Esophagus squamous epithelium (tissue), 5 donors: ENCODE data around the gene MEIS3. TPM values are rescaled to one million over a fixed set of nuclear protein-coding genes. Genes with fewer than 3 reads are reported as not detected.
A peak's percentile ranks its signal among the peaks of the same experiment; 100 is the strongest.

ENCODE experiments used
- DNase-seq: peaks from one replicate; lab custom pipeline; 2025; lab: John Stamatoyannopoulos, UW
- H3K27ac ChIP-seq, 4 donors: fragments of 200-600 bp; sonication (generic); one replicate each; pipeline ENCODE4 v1.5.1; 2016 to 2019; ENCODE audit warnings: mild to moderate bottlenecking in 1 of 4
- H3K27me3 ChIP-seq, 4 donors: fragments of 200-600 bp; sonication (generic); 1 replicate in 3 of 4; 2 replicates in 1 of 4; pipeline versions ENCODE4 v1.5.1 to v1.6.0; 2017 to 2021; ENCODE audit warnings: antibody characterized with exemption in 1 of 4
- H3K36me3 ChIP-seq, 3 donors: fragments of 200-600 bp; sonication (generic); one replicate each; pipeline ENCODE4 v1.5.1; 2016 to 2019
- H3K4me1 ChIP-seq, 3 donors: fragments of 200-600 bp; sonication (generic); one replicate each; pipeline ENCODE4 v1.5.1; 2017 to 2019
- H3K4me3 ChIP-seq, 4 donors: fragments of 200-600 bp; sonication (generic); 1 replicate in 3 of 4; 2 replicates in 1 of 4; pipeline ENCODE4 v1.5.1; 2016 to 2019; ENCODE audit warnings: mild to moderate bottlenecking in 2 of 4, moderate library complexity in 1 of 4
- H3K9me3 ChIP-seq, 3 donors: fragments of 200-600 bp; sonication (generic); one replicate each; pipeline ENCODE4 v1.5.1; 2016 to 2019
- CTCF ChIP-seq, 6 experiments: fragments of 450-650 bp in 4 of 6; fragments of 200-600 bp in 2 of 6; sonication (generic) in 2 of 6; IDR thresholded peaks; one replicate each; pipeline ENCODE4 v1.5.1; 2016 to 2019; ENCODE audit warnings: antibody characterized with exemption in 6 of 6, mild to moderate bottlenecking in 4 of 6, moderate library complexity in 4 of 6
- POLR2A ChIP-seq, 4 donors: fragments of 450-650 bp; IDR thresholded peaks; one replicate each; pipeline ENCODE4 v1.6.1; 2017; ENCODE audit warnings: antibody characterized with exemption in 4 of 4, mild to moderate bottlenecking in 4 of 4, moderate library complexity in 3 of 4
- WGBS, 2 donors: methylation state at CpG; one replicate each; pipeline ENCODE4 v1.1.5; 2018; 5-methylcytosine and 5-hydroxymethylcytosine counted together
- intact Hi-C: fragments of 100-400 bp; cut with DNase I; formaldehyde crosslinking; loops from one replicate; pipeline ENCODE4 v1.15.0; 2022
- total RNA-seq, 4 donors: library from RNA; depleted of rRNA; stranded (reverse); fragments of >200 nt; gene quantifications; one replicate each; pipeline ENCODE4 v1.1.0, GENCODE V29; 2016
- donor health status: DM: yes; HTN: yes; CAD: no.

MEIS3 gene
- total RNA-seq, 4 donors from 2014 or later: 1.0 to 13.5 (median 3.9) TPM

GRCh38 chr19:47459477-47459876 lies 40.1 kb upstream of the MEIS3 start:
- peaks cover 0 to 88% (median 1%) of the 10 kb centered on the region in 4 donors for H3K27me3 ChIP-seq
- intact Hi-C loops: no loop called here
- no peak for DNase-seq
- WGBS, 2 donors: 85 to 86% methylated on average over 14 of the region's 14 CpGs
- H3K4me1 ChIP-seq: peaks cover 3 to 8% (median 6%) of the 10 kb centered on the region in 3 donors
- TF ChIP-seq CTCF (IDR thresholded peaks at IDR 0.05): no peak
- TF ChIP-seq POLR2A (IDR thresholded peaks at IDR 0.05): no peak
- no peak overlapping the region for H3K27ac ChIP-seq
- H3K4me3 ChIP-seq: no peak overlapping the region
- no peaks in the 10 kb centered on the region for H3K36me3 ChIP-seq
- peaks cover 0 to 15% (median 6%) of the 10 kb centered on the region in 3 donors for H3K9me3 ChIP-seq

- peaks cover 0 to 15% (median 6%) of the 10 kb centered on the region in 3 donors for H3K9me3 ChIP-seq
- H3K27ac ChIP-seq: no peak overlapping the region
- peaks cover 0 to 83% (median 1%) of the 10 kb centered on the region in 4 donors for H3K27me3 ChIP-seq
- intact Hi-C loops: no loop called here
- H3K4me3 ChIP-seq: no peak overlapping the region
- WGBS, 2 donors: 22 to 24% methylated on average over 5 of the region's 5 CpGs
- no peaks in the 10 kb centered on the region for H3K36me3 ChIP-seq
- peaks cover 3 to 8% (median 6%) of the 10 kb centered on the region in 3 donors for H3K4me1 ChIP-seq
- DNase-seq: no peak
- TF ChIP-seq CTCF (IDR thresholded peaks at IDR 0.05): no peak
- TF ChIP-seq POLR2A (IDR thresholded peaks at IDR 0.05): no peak
Observed at GRCh38 chr19:47458672-47459071, 39.3 kb upstream of the MEIS3 start.

- Histone ChIP-seq H3K36me3 (no peaks in the 10 kb centered on the region), H3K4me1 (peaks cover 3 to 8% (median 6%) of the 10 kb centered on the region in 3 donors), H3K27ac (no peak overlapping the region), H3K4me3 (peak overlapping the region in 1 of 4 donors; percentile 30), H3K27me3 (peaks cover 0 to 78% (median 1%) of the 10 kb centered on the region in 4 donors), H3K9me3 (peaks cover 0 to 15% (median 6%) of the 10 kb centered on the region in 3 donors)
- no peak for DNase-seq
- intact Hi-C loops: no loop called here
- TF ChIP-seq CTCF (IDR thresholded peaks at IDR 0.05): no peak
- TF ChIP-seq POLR2A (IDR thresholded peaks at IDR 0.05): no peak
- WGBS, 2 donors: 45 to 48% methylated on average over 35 to 36 of the region's 77 CpGs
Observed at GRCh38 chr19:47456721-47457474, 37.6 kb upstream of the MEIS3 start.

- Histone ChIP-seq H3K4me3 (no peak overlapping the region), H3K27me3 (peaks cover 6 to 66% (median 10%) of the 10 kb centered on the region in 4 donors), H3K36me3 (no peaks in the 10 kb centered on the region), H3K4me1 (peaks cover 4 to 28% (median 15%) of the 10 kb centered on the region in 3 donors), H3K9me3 (peaks cover 0 to 1% (median 0%) of the 10 kb centered on the region in 3 donors), H3K27ac (no peak overlapping the region)
- TF ChIP-seq CTCF (IDR thresholded peaks at IDR 0.05) (no peak), POLR2A (IDR thresholded peaks at IDR 0.05) (no peak)
- DNase-seq: no peak
- intact Hi-C loops: no loop called here
- 44 to 55% methylated on average over 3 to 6 of the region's 7 CpGs for WGBS, 2 donors
Observed at GRCh38 chr19:47450478-47450877, 31.2 kb upstream of the MEIS3 start.

- H3K27ac ChIP-seq: no peak overlapping the region
- intact Hi-C loops: no loop called here
- no peaks in the 10 kb centered on the region for H3K36me3 ChIP-seq
- 33 to 36% methylated on average over 9 of the region's 9 CpGs for WGBS, 2 donors
- H3K4me3 ChIP-seq: no peak overlapping the region
- no peaks in the 10 kb centered on the region for H3K9me3 ChIP-seq
- H3K27me3 ChIP-seq: peaks cover 6 to 74% (median 15%) of the 10 kb centered on the region in 4 donors
- peaks cover 4 to 39% (median 16%) of the 10 kb centered on the region in 3 donors for H3K4me1 ChIP-seq
- no peak for DNase-seq
- TF ChIP-seq CTCF (IDR thresholded peaks at IDR 0.05): no peak
- TF ChIP-seq POLR2A (IDR thresholded peaks at IDR 0.05): no peak
Observed at GRCh38 chr19:47448360-47448727, 29.0 kb upstream of the MEIS3 start.
